Neural cell (in vitro differentiated cells): Measurements from ENCODE around the gene TNFAIP8L3. TPM values are rescaled to one million over a fixed set of nuclear protein-coding genes. Genes with fewer than 3 reads are reported as not detected.

Experiments used
- H2AFZ ChIP-seq: fragments of 200-600, 300-800 bp; sonication (generic), shearing (Covaris generic); 2 replicates; pipeline ENCODE4 v1.6.0; 2014; ENCODE audit warnings: low read depth, mild to moderate bottlenecking, antibody characterized with exemption, low read length, moderate library complexity
- H3F3A ChIP-seq: fragments of 200-600 bp; shearing (Covaris generic); 2 replicates; pipeline ENCODE4 v1.6.1; 2016; ENCODE audit warnings: mild to moderate bottlenecking, moderate library complexity, mixed read lengths, antibody characterized with exemption, low read length; ENCODE audit not compliant: insufficient read depth, poor library complexity, severe bottlenecking
- H3K27ac ChIP-seq: fragments of 200-600, 300-800 bp; sonication (generic), shearing (Covaris generic); 2 replicates; pipeline ENCODE4 v1.5.1; 2014; ENCODE audit warnings: mild to moderate bottlenecking, low read length, moderate library complexity
- H3K27me3 ChIP-seq: fragments of 300-800, 200-600 bp; sonication (generic), shearing (Covaris generic); 2 replicates; pipeline ENCODE4 v1.6.0; 2014; ENCODE audit warnings: mild to moderate bottlenecking, low read depth, low read length, moderate library complexity; ENCODE audit not compliant: insufficient read depth
- H3K36me3 ChIP-seq: fragments of 300-800, 200-600 bp; sonication (generic), shearing (Covaris generic); 2 replicates; pipeline ENCODE4 v1.5.1; 2014; ENCODE audit warnings: mild to moderate bottlenecking, antibody characterized with exemption, low read length, moderate library complexity; ENCODE audit not compliant: insufficient read depth
- H3K4me2 ChIP-seq: fragments of 300-800, 200-600 bp; sonication (generic), shearing (Covaris generic); 2 replicates; pipeline ENCODE4 v1.6.0; 2014; ENCODE audit warnings: mild to moderate bottlenecking, low read length
- H3K4me3 ChIP-seq: fragments of 300-800, 200-600 bp; sonication (generic), shearing (Covaris generic); 2 replicates; pipeline ENCODE4 v1.5.1; 2014; ENCODE audit warnings: mild to moderate bottlenecking, low read length, moderate library complexity
- H3K79me2 ChIP-seq: fragments of 200-600 bp; shearing (Covaris generic); replicated peaks from 2 replicates; pipeline ENCODE4 v1.6.0; 2014; ENCODE audit warnings: mild to moderate bottlenecking, low read length, moderate library complexity; ENCODE audit not compliant: insufficient read depth
- H3K9ac ChIP-seq: fragments of 300-800, 200-600 bp; sonication (generic), shearing (Covaris generic); 2 replicates; pipeline ENCODE4 v1.6.1; 2016; ENCODE audit warnings: mild to moderate bottlenecking, low read length, mixed read lengths
- H3K9me2 ChIP-seq: fragments of 200-600 bp; shearing (Covaris generic); 2 replicates; pipeline ENCODE4 v1.6.1; 2016; ENCODE audit warnings: mild to moderate bottlenecking, low read length, mixed read lengths; ENCODE audit not compliant: insufficient read depth
- H3K9me3 ChIP-seq: fragments of 200-600, 300-800 bp; sonication (generic), shearing (Covaris generic); 2 replicates; pipeline ENCODE4 v1.6.1; 2016; ENCODE audit warnings: mild to moderate bottlenecking, mixed run types, low read length, moderate library complexity, mixed read lengths
- H4K20me1 ChIP-seq: fragments of 200-600 bp; shearing (Covaris generic); 2 replicates; pipeline ENCODE4 v1.6.1; 2016; ENCODE audit warnings: mild to moderate bottlenecking, mixed run types; ENCODE audit not compliant: insufficient read depth
- CTCF ChIP-seq: fragments of 450-650 bp; IDR thresholded peaks from 2 replicates; pipeline ENCODE4 v1.5.1; 2014; ENCODE audit warnings: antibody characterized with exemption, mild to moderate bottlenecking, moderate library complexity; ENCODE audit not compliant: poor library complexity, severe bottlenecking
- EP300 ChIP-seq: fragments of 450-650 bp; conservative IDR thresholded peaks from 2 replicates; pipeline ENCODE4 v1.6.1; 2014; ENCODE audit warnings: antibody characterized with exemption, mild to moderate bottlenecking, moderate library complexity; ENCODE audit not compliant: poor library complexity, severe bottlenecking
- EZH2 ChIP-seq: fragments of 200-600, 300-800 bp; shearing (Covaris generic), sonication (generic); IDR thresholded peaks from 2 replicates; pipeline ENCODE4 v1.6.1; 2014; ENCODE audit warnings: antibody characterized with exemption, low read length, borderline replicate concordance, mild to moderate bottlenecking; ENCODE audit not compliant: insufficient read depth, poor library complexity, severe bottlenecking
- MXI1 ChIP-seq: fragments of 450-650 bp; conservative IDR thresholded peaks from 2 replicates; pipeline ENCODE4 v1.6.1; 2014; ENCODE audit warnings: antibody characterized with exemption, mild to moderate bottlenecking; ENCODE audit not compliant: poor library complexity, severe bottlenecking
- POLR2AphosphoS5 ChIP-seq: IDR thresholded peaks from 2 replicates; pipeline ENCODE4 v1.6.1; 2012
- RAD21 ChIP-seq: fragments of 450-650 bp; conservative IDR thresholded peaks from 2 replicates; pipeline ENCODE4 v1.6.1; 2014; ENCODE audit warnings: antibody characterized with exemption, mild to moderate bottlenecking, moderate library complexity
- REST ChIP-seq: IDR thresholded peaks from 2 replicates; pipeline ENCODE4 v1.6.1; 2012; ENCODE audit warnings: borderline replicate concordance
- SMC3 ChIP-seq: fragments of 450-650 bp; conservative IDR thresholded peaks from 2 replicates; pipeline ENCODE4 v1.6.1; 2014; ENCODE audit warnings: antibody characterized with exemption, mild to moderate bottlenecking, moderate library complexity; ENCODE audit not compliant: poor library complexity
- TAF1 ChIP-seq: IDR thresholded peaks from 2 replicates; pipeline ENCODE4 v1.6.1; 2012; ENCODE audit warnings: low read depth
- polyA plus RNA-seq: library from polyadenylated mRNA; depleted of rRNA; stranded (reverse); fragments of >200 nt; gene quantifications from 2 replicates; pipeline ENCODE4 v1.2.3, GENCODE V29; 2014

Gene TNFAIP8L3
- polyA plus RNA-seq, 1 donor from 2014 or later: 0.16 TPM

GRCh38 chr15:51092480-51093040, 2.1 kb downstream of the TNFAIP8L3 start:
- Histone ChIP-seq H3K9me3 (no peaks in the 10 kb centered on the region), H3K4me2 (no peak overlapping the region), H4K20me1 (no peaks in the 10 kb centered on the region), H3K27me3 (peaks cover 59% of the 10 kb centered on the region), H3F3A (no peaks in the 10 kb centered on the region), H3K9me2 (no peaks in the 10 kb centered on the region), H3K79me2 (no peaks in the 10 kb centered on the region), H3K4me3 (no peak overlapping the region), H3K36me3 (no peaks in the 10 kb centered on the region), H3K9ac (no peak overlapping the region), H3K27ac (no peak overlapping the region), H2AFZ (no peak overlapping the region)
- TF ChIP-seq POLR2AphosphoS5 (no peak), EP300 (peak; percentile 48)

- Histone ChIP-seq H2AFZ (no peak overlapping the region), H3K27ac (no peak overlapping the region), H3K9me2 (no peaks in the 10 kb centered on the region), H3K4me3 (no peak overlapping the region), H3K27me3 (peaks cover 51% of the 10 kb centered on the region), H3K79me2 (no peaks in the 10 kb centered on the region), H3K9ac (no peak overlapping the region), H3F3A (no peaks in the 10 kb centered on the region), H4K20me1 (no peaks in the 10 kb centered on the region), H3K36me3 (no peaks in the 10 kb centered on the region), H3K9me3 (no peaks in the 10 kb centered on the region), H3K4me2 (no peak overlapping the region)
- no peak for TF ChIP-seq POLR2AphosphoS5
- TF ChIP-seq EP300: no peak
- TF ChIP-seq REST: no peak
- no peak for TF ChIP-seq EZH2
- TF ChIP-seq TAF1: no peak
- no peak for TF ChIP-seq MXI1
- TF ChIP-seq RAD21: no peak
- TF ChIP-seq CTCF: no peak
- no peak for TF ChIP-seq SMC3
These were observed 4.0 kb downstream of the TNFAIP8L3 start for GRCh38 chr15:51090753-51091152.
